ENCODE data around the gene UBA5. TPM values are rescaled to one million over a fixed set of nuclear protein-coding genes. Genes with fewer than 3 reads are reported as not detected.

Gene UBA5
- total RNA-seq, 2 donors from 2014 or later: 48.4 to 53.8 TPM

Other genes starting within 250 kb of the UBA5 start
- gene DNAJC13, start 242.8 kb upstream of the UBA5 start, total RNA-seq: 10 to 100 TPM; 36.3 to 39.5 TPM
- not detected for gene ACKR4, start 63.1 kb upstream of the UBA5 start, total RNA-seq
- gene ACAD11, start 520 bp upstream of the UBA5 start, total RNA-seq: 10 to 100 TPM; 34.1 to 40.9 TPM
- gene NPHP3, start 62.1 kb downstream of the UBA5 start, total RNA-seq: 10 to 100 TPM; 23.8 to 24.1 TPM

All from activated T-cell treated with anti-CD3 and anti-CD28 coated beads, Interleukin-2, amount 50 U/mL, for 72 hours (primary cell).